ENCODE measurements around the gene NECTIN2.

NECTIN2 gene

DNA sequence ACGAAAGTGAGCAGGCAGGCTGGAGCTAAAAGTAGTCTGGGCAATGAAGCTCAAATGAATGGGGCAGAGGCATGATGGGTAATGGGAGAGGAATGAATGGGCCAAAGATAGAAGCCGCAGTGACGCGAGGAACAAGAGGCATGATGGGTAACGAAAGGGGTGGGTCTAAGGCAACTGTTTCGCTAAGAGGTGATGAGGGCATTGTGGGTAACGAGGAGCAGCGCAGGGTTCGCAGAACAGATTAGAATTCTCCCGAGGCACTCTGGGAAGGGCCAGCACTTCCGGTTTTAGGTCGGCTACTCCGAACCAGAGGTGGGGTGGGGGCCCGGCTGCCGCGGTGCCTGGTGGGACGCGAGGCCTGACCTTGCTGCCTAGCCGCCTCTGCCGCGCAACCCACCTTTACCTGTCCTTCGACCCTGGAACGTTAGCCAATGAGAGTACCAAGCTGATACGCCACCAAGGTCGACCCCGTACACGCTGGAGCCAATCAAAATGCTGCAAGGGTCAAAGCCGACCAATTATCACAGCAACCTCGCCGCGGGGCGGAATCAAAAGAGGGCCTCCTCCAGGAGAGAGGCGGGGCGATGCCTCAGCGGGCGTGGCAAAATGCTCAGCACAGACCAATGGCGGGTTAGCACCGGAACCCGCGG, 44.4 kb downstream of the NECTIN2 start:
- no peaks in the 10 kb centered on the region for H3K9me3 ChIP-seq (ENCODE audit: severe bottlenecking)
- DNase-seq: peak; percentile 100
- H3K27ac ChIP-seq: peak overlapping the region; percentile 84
- peaks cover 57% of the 10 kb centered on the region for H3K36me3 ChIP-seq
- H3K4me3 ChIP-seq (ENCODE audit: low read depth, low read length): peak overlapping the region; percentile 47
- H3K27me3 ChIP-seq (ENCODE audit: insufficient read depth, low read depth, severe bottlenecking): no peaks in the 10 kb centered on the region
- TF ChIP-seq, protein P1, sequence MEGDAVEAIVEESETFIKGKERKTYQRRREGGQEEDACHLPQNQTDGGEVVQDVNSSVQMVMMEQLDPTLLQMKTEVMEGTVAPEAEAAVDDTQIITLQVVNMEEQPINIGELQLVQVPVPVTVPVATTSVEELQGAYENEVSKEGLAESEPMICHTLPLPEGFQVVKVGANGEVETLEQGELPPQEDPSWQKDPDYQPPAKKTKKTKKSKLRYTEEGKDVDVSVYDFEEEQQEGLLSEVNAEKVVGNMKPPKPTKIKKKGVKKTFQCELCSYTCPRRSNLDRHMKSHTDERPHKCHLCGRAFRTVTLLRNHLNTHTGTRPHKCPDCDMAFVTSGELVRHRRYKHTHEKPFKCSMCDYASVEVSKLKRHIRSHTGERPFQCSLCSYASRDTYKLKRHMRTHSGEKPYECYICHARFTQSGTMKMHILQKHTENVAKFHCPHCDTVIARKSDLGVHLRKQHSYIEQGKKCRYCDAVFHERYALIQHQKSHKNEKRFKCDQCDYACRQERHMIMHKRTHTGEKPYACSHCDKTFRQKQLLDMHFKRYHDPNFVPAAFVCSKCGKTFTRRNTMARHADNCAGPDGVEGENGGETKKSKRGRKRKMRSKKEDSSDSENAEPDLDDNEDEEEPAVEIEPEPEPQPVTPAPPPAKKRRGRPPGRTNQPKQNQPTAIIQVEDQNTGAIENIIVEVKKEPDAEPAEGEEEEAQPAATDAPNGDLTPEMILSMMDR (IDR thresholded peaks at IDR 0.05; ENCODE audit: low read depth, low read length): no peak

- peak within 1 kb of the TSS; percentile 84 for H3K27ac ChIP-seq
- TF ChIP-seq, protein P1 (IDR thresholded peaks at IDR 0.05; ENCODE audit: low read depth, low read length): no peak
- no peaks in the 10 kb centered on the region for H3K9me3 ChIP-seq (ENCODE audit: severe bottlenecking)
- peak within 1 kb of the TSS; percentile 94 for H3K4me3 ChIP-seq (ENCODE audit: low read depth, low read length)
- peak; percentile 35 for DNase-seq
- H3K27me3 ChIP-seq (ENCODE audit: insufficient read depth, low read depth, severe bottlenecking): no peaks in the 10 kb centered on the region
- peaks cover 53% of the 10 kb centered on the region for H3K36me3 ChIP-seq
These were observed 45.2 kb downstream of the NECTIN2 start, which contains the start of gene TOMM40 for GRCh38 chr19:44891016-44891882. TOMM40 (plus strand) TSS chr19:44891254; CDS start chr19:44891416, 162 bp downstream.

- no peak for DNase-seq
- no peak overlapping the region for H3K27ac ChIP-seq
- peaks cover 56% of the 10 kb centered on the region for H3K36me3 ChIP-seq
- TF ChIP-seq, protein P1 (IDR thresholded peaks at IDR 0.05; ENCODE audit: low read depth, low read length): no peak
- no peak overlapping the region for H3K4me3 ChIP-seq (ENCODE audit: low read depth, low read length)
- H3K27me3 ChIP-seq (ENCODE audit: insufficient read depth, low read depth, severe bottlenecking): no peaks in the 10 kb centered on the region
- no peaks in the 10 kb centered on the region for H3K9me3 ChIP-seq (ENCODE audit: severe bottlenecking)
These were observed 46.8 kb downstream of the NECTIN2 start for GRCh38 chr19:44892932-44893331.

GRCh38 chr19:44893332-44894051, 47.4 kb downstream of the NECTIN2 start:
- Histone ChIP-seq H3K27ac (no peak overlapping the region), H3K36me3 (peaks cover 58% of the 10 kb centered on the region), H3K4me3 (ENCODE audit: low read depth, low read length) (no peak overlapping the region), H3K9me3 (ENCODE audit: severe bottlenecking) (no peaks in the 10 kb centered on the region), H3K27me3 (ENCODE audit: insufficient read depth, low read depth, severe bottlenecking) (no peaks in the 10 kb centered on the region)
- TF ChIP-seq, protein P1 (IDR thresholded peaks at IDR 0.05; ENCODE audit: low read depth, low read length): no peak
- no peak for DNase-seq

DNA sequence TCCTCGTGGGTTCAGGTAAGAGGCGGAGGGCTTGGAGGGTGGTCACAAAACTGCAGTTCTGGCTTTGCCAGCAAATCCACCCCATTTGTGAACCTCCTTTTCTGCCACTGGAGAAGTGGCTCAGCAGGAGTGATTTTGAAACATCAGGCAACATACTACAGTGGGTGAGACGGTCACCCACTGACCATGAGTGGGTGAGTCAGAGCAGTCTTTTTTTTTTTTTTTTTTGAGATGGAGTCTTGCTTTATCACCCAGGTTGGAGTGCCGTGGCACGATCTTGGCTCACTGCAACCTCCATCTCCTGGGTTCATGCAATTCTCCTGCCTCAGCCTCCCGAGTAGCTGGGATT, 47.9 kb downstream of the NECTIN2 start:
- H3K27ac ChIP-seq: no peak overlapping the region
- H3K36me3 ChIP-seq: peaks cover 57% of the 10 kb centered on the region
- no peak overlapping the region for H3K4me3 ChIP-seq (ENCODE audit: low read depth, low read length)
- no peak for DNase-seq
- TF ChIP-seq, protein P1 (IDR thresholded peaks at IDR 0.05; ENCODE audit: low read depth, low read length): no peak
- H3K27me3 ChIP-seq (ENCODE audit: insufficient read depth, low read depth, severe bottlenecking): no peaks in the 10 kb centered on the region
- no peaks in the 10 kb centered on the region for H3K9me3 ChIP-seq (ENCODE audit: severe bottlenecking)
